HepG2 (cell line): ENCODE results near the gene TNFRSF6B. TPM values are rescaled to one million over a fixed set of nuclear protein-coding genes. Genes with fewer than 3 reads are reported as not detected.

Source experiments
- ATAC-seq: fragments of 200-7000 bp; cut with Tn5 transposase; 3 replicates; pipeline ENCODE4 v1.9.1; 2020; ENCODE audit warnings: mild to moderate bottlenecking, moderate library complexity
- BruUV-seq: library from RNA; stranded (reverse); fragments of 400-500 nt; replicated peaks from 2 replicates; lab custom pipeline; 2021; lab: Mats Ljungman, UMichigan
- CTCF ChIA-PET: fragments of 300-600 bp; formaldehyde crosslinking; extraction: SDS; loops from one replicate; lab custom pipeline; 2021; ENCODE audit warnings: low total read pairs, inconsistent platforms, low intra/inter-chr PET ratio; lab: Yijun Ruan, JAX
- POLR2A ChIA-PET: fragments of 350-600 bp; sonication (Branson Sonifier 250); formaldehyde crosslinking; loops from one replicate; lab custom pipeline; 2020; ENCODE audit warnings: antibody characterized with exemption, inconsistent platforms; lab: Yijun Ruan, JAX
- DNase-seq: peaks from one replicate; pipeline ENCODE4 v3.0.0-alpha.2; 2015; ENCODE audit warnings: low spot score
- FAIRE-seq: peaks from 3 replicates; lab custom pipeline; 2011; peaks lifted over from hg19 to GRCh38; lab: Jason Lieb, UNC
- H2AFZ ChIP-seq: one replicate; pipeline ENCODE4 v1.6.1; 2011; ENCODE audit warnings: low read length, inconsistent platforms
- H3K27ac ChIP-seq: fragments of 300-600 bp; 3 replicates; pipeline ENCODE4 v1.8.0; 2011; ENCODE audit warnings: mixed run types, mild to moderate bottlenecking, mixed read lengths, low read length, inconsistent platforms; ENCODE audit not compliant: insufficient read depth; ENCODE audit errors: extremely low read length
- H3K27me3 ChIP-seq, 2 experiments: fragments of 200-600 bp in 1 of 2; 2 replicates in 1 of 2; 3 replicates in 1 of 2; pipeline versions ENCODE4 v1.6.0 to v1.8.0; 2011; ENCODE audit warnings: low read length in 2 of 2, mild to moderate bottlenecking in 2 of 2, moderate library complexity in 2 of 2, inconsistent platforms in 1 of 2; ENCODE audit not compliant: insufficient read depth in 2 of 2, control insufficient read depth in 1 of 2
- H3K36me3 ChIP-seq, 2 experiments: fragments of 200-600 bp in 1 of 2; replicated peaks in 1 of 2; 2 replicates in 1 of 2; 3 replicates in 1 of 2; pipeline versions ENCODE4 v1.5.1 to v1.8.0; 2011; ENCODE audit warnings: low read length in 2 of 2, inconsistent platforms in 1 of 2; ENCODE audit not compliant: insufficient read depth in 2 of 2, control insufficient read depth in 1 of 2
- H3K4me1 ChIP-seq: 2 replicates; pipeline ENCODE4 v1.5.1; 2012; ENCODE audit warnings: low read length, inconsistent platforms; ENCODE audit not compliant: insufficient read depth
- H3K4me2 ChIP-seq: 2 replicates; pipeline ENCODE4 v1.6.0; 2011; ENCODE audit warnings: low read depth, low read length, inconsistent platforms
- H3K4me3 ChIP-seq, 3 experiments: fragments of 200-600 bp in 1 of 3; sonication (generic), shearing (Covaris generic) in 1 of 3; replicated peaks in 1 of 3; 2 replicates each; pipeline ENCODE4 v1.5.1; 2011 to 2016; ENCODE audit warnings: low read length in 3 of 3, inconsistent platforms in 2 of 3, low read depth in 2 of 3, mild to moderate bottlenecking in 2 of 3, control low read depth in 1 of 3, mixed read lengths in 1 of 3; ENCODE audit not compliant: insufficient read depth in 1 of 3
- H3K79me2 ChIP-seq: one replicate; pipeline ENCODE4 v1.6.1; 2011; ENCODE audit warnings: low read length, inconsistent platforms; ENCODE audit not compliant: insufficient read depth
- H3K9ac ChIP-seq: 2 replicates; pipeline ENCODE4 v1.6.0; 2011; ENCODE audit warnings: mild to moderate bottlenecking, low read depth, low read length, inconsistent platforms; ENCODE audit not compliant: insufficient read depth
- H3K9me3 ChIP-seq: 2 replicates; pipeline ENCODE4 v1.5.1; 2012; ENCODE audit warnings: mild to moderate bottlenecking, low read length
- H4K20me1 ChIP-seq: 2 replicates; pipeline ENCODE4 v1.6.0; 2011; ENCODE audit warnings: inconsistent platforms, mild to moderate bottlenecking, low read length, moderate library complexity; ENCODE audit not compliant: insufficient read depth
- FOXC1 ChIP-seq: sonication (generic); formaldehyde crosslinking; IDR thresholded peaks from 2 replicates; pipeline ENCODE4 v1.8.0; 2022; ENCODE audit warnings: mild to moderate bottlenecking, missing genetic modification reagents, borderline replicate concordance
- GLI4 ChIP-seq: sonication (generic); formaldehyde crosslinking; IDR thresholded peaks from 2 replicates; pipeline ENCODE4 v1.5.1; 2020; ENCODE audit warnings: missing genetic modification reagents, mild to moderate bottlenecking, moderate library complexity, borderline replicate concordance
- KLF12 ChIP-seq: sonication (generic); formaldehyde crosslinking; IDR thresholded peaks from 2 replicates; pipeline ENCODE4 v1.4.0; 2020; ENCODE audit warnings: missing genetic modification reagents, borderline replicate concordance
- MED13 ChIP-seq: sonication (generic); formaldehyde crosslinking; IDR thresholded peaks from 2 replicates; pipeline ENCODE4 v1.5.0; 2020; ENCODE audit warnings: missing genetic modification reagents
- NRL ChIP-seq: sonication (generic); formaldehyde crosslinking; IDR thresholded peaks from 2 replicates; pipeline ENCODE4 v1.5.0; 2020; ENCODE audit warnings: missing genetic modification reagents, mild to moderate bottlenecking, moderate library complexity, borderline replicate concordance
- SMAD9 ChIP-seq: sonication (generic); formaldehyde crosslinking; IDR thresholded peaks from 2 replicates; pipeline ENCODE4 v1.5.1; 2020; ENCODE audit warnings: mild to moderate bottlenecking, missing genetic modification reagents
- SP140L ChIP-seq: sonication (generic); formaldehyde crosslinking; IDR thresholded peaks from 2 replicates; pipeline ENCODE4 v1.4.0; 2020; ENCODE audit warnings: missing genetic modification reagents, borderline replicate concordance
- SRSF1 ChIP-seq: fragments of 200-400 bp; formaldehyde crosslinking; optimal IDR thresholded peaks from 2 replicates; pipeline ENCODE3; 2017; ENCODE audit warnings: mild to moderate bottlenecking, low read depth, low read length, moderate library complexity
- TBP ChIP-seq: sonication (generic); formaldehyde crosslinking; IDR thresholded peaks from 2 replicates; pipeline ENCODE4 v1.5.0; 2020; ENCODE audit warnings: missing genetic modification reagents
- ZMAT3 ChIP-seq: sonication (generic); formaldehyde crosslinking; conservative IDR thresholded peaks from 2 replicates; pipeline ENCODE4 v1.7.0; 2021; ENCODE audit warnings: missing genetic modification reagents
- ZNF766 ChIP-seq: sonication (generic); formaldehyde crosslinking; IDR thresholded peaks from 2 replicates; pipeline ENCODE4 v1.5.0; 2020; ENCODE audit warnings: missing genetic modification reagents, borderline replicate concordance
- ZNF777 ChIP-seq: sonication (generic); formaldehyde crosslinking; IDR thresholded peaks from 2 replicates; pipeline ENCODE4 v1.4.0; 2020; ENCODE audit warnings: missing genetic modification reagents
- ZNF850 ChIP-seq: sonication (generic); formaldehyde crosslinking; conservative IDR thresholded peaks from 2 replicates; pipeline ENCODE4 v1.9.0; 2021; ENCODE audit warnings: mild to moderate bottlenecking, missing genetic modification reagents
- ZNF891 ChIP-seq: sonication (generic); formaldehyde crosslinking; IDR thresholded peaks from 2 replicates; pipeline ENCODE4 v1.5.0; 2020; ENCODE audit warnings: mild to moderate bottlenecking, missing genetic modification reagents
- WGBS: methylation state at CpG from one replicate; pipeline ENCODE4 v1.1.6; 2017; ENCODE audit warnings: low lambda C conversion rate; 5-methylcytosine and 5-hydroxymethylcytosine counted together
- in situ Hi-C: cut with HindIII; loops from 2 replicates; pipeline ENCODE4 v1.10.0; 2017; ENCODE audit warnings: low pct_unique_long_range_greater_than_20kb; ENCODE audit not compliant: extremely low pct_ligation_motif_present
- intact Hi-C: fragments of 100-400 bp; cut with micrococcal nuclease; formaldehyde crosslinking; loops from one replicate; pipeline ENCODE4 v1.10.0; 2022; ENCODE audit not compliant: unreplicated experiment
- polyA plus RNA-seq, 8 experiments: library from polyadenylated mRNA; depleted of rRNA in 3 of 8; stranded (reverse) in 7 of 8; unstranded in 1 of 8; fragments of >200 nt; fragmentation: Illumina TruSeq in 4 of 8; extraction: Trizol in 4 of 8; gene quantifications; 2 replicates each; pipeline versions ENCODE4 v1.2.1 to v1.2.3, GENCODE V29; 2011 to 2016; ENCODE audit warnings: low read depth in 4 of 8, missing spikeins in 1 of 8, mixed read lengths in 1 of 8; ENCODE audit not compliant: insufficient read depth in 1 of 8
- total RNA-seq, 5 experiments: library from RNA; depleted of rRNA; stranded (reverse); fragments of >200 nt; fragmentation: Illumina TruSeq; extraction: Trizol; gene quantifications; 2 replicates each; pipeline ENCODE4 v1.2.3, GENCODE V29; 2016; ENCODE audit warnings: low read depth in 1 of 5
- TF ChIP-seq, protein P1 (sequence below): sonication (generic); formaldehyde crosslinking; IDR thresholded peaks from 2 replicates; pipeline ENCODE4; 2020; ENCODE audit warnings: missing genetic modification reagents, mild to moderate bottlenecking, borderline replicate concordance
- TF ChIP-seq, protein P2 (sequence below): sonication (generic); formaldehyde crosslinking; IDR thresholded peaks from 2 replicates; pipeline ENCODE4 v1.4.0; 2020; ENCODE audit warnings: missing genetic modification reagents, borderline replicate concordance
- TF ChIP-seq, protein P3 (sequence below): sonication (generic); formaldehyde crosslinking; IDR thresholded peaks from 2 replicates; pipeline ENCODE4 v1.8.1; 2022; ENCODE audit warnings: mild to moderate bottlenecking, missing genetic modification reagents

The TNFRSF6B gene
- total and polyA plus RNA-seq, 2 of the 13 experiments (the other 11 are each of a cell fraction or from before 2014, with no cell fraction given) = 0.24 TPM; not detected in 1

DNA sequence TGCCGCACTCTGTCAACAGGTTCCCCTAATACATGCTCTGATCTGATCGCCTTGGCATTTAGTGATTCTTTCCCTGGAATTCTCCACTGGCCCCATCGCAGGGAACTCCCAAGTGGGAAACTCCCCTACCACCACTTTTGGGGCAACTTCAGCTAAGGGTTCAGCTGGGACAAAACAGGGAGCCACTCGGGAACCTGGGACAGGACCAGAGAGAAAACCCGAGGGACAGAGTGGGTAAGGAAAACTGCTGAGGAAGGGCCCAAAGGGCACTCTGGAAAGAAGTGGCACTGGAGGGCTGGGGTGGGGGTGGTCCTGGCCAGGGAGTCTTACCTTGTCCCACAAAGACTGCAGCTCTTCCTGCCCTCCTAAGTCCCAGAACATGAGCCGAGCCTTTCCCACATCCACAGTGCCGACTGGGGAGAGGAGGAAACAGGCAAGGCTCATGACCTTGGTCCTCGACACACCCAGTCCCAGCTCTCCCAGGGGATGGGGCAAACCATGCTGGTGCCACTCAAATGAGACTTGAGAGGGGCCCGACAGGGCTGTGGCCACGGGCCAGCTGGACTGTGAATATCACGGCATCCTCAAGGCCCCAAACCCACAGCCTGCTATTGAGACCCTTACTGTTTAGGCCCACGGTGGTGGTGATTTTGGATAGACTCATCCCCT is 9.7 kb downstream of the TNFRSF6B start:
- H4K20me1 ChIP-seq = peaks cover 10% of the 10 kb centered on the region; the same call in 1 of the 2 replicates
- no peak overlapping the region for H2AFZ ChIP-seq
- peaks cover 50% of the 10 kb centered on the region for H3K79me2 ChIP-seq
- peak overlapping the region; percentile 97 for H3K9ac ChIP-seq
- peaks cover 21 to 50% of the 10 kb centered on the region in 2 experiments for H3K36me3 ChIP-seq
- H3K27ac ChIP-seq = peak overlapping the region; percentile 81
- in situ Hi-C loops (loop anchor here (5.0 to 10.0 kb wide), 3 partner anchors 36 to 151 kb away; no protein-coding TSS in a partner anchor), intact Hi-C loops (loop anchor here (2.0 kb wide), 2 partner anchors 35 to 159 kb away; partner anchors contain the start of gene TPD52L2)
- whole genome bisulfite sequencing = 90% methylated on average over 11 of the region's 12 CpGs
- H3K4me3 ChIP-seq = peak overlapping the region; percentile 79 to 99 (median 99)
- TSS peak; percentile 47 for BruUV-seq
- ChIA-PET CTCF (interaction anchor here (1.1 to 3.2 kb wide), 6 partner anchors 32 to 268 kb away, joined by 4 to 15 read pairs (median 6); partner anchors contain the start of genes LIME1 and TPD52L2), POLR2A (interaction anchor here (1.2 to 12.4 kb wide), 6 partner anchors 19 to 159 kb away, joined by 3 to 190 read pairs (median 26); partner anchors contain the start of genes GMEB2, LIME1, RTEL1 and SLC2A4RG)
- H3K27me3 ChIP-seq = no peaks in the 10 kb centered on the region; a peak in 1 of 5 replicates
- ATAC-seq = no peak
- peaks cover 36% of the 10 kb centered on the region for H3K4me1 ChIP-seq
- no peak for FAIRE-seq
- DNase-seq = no peak
- peak overlapping the region; percentile 96 for H3K4me2 ChIP-seq
- H3K9me3 ChIP-seq = no peaks in the 10 kb centered on the region
- TF ChIP-seq, protein P1, sequence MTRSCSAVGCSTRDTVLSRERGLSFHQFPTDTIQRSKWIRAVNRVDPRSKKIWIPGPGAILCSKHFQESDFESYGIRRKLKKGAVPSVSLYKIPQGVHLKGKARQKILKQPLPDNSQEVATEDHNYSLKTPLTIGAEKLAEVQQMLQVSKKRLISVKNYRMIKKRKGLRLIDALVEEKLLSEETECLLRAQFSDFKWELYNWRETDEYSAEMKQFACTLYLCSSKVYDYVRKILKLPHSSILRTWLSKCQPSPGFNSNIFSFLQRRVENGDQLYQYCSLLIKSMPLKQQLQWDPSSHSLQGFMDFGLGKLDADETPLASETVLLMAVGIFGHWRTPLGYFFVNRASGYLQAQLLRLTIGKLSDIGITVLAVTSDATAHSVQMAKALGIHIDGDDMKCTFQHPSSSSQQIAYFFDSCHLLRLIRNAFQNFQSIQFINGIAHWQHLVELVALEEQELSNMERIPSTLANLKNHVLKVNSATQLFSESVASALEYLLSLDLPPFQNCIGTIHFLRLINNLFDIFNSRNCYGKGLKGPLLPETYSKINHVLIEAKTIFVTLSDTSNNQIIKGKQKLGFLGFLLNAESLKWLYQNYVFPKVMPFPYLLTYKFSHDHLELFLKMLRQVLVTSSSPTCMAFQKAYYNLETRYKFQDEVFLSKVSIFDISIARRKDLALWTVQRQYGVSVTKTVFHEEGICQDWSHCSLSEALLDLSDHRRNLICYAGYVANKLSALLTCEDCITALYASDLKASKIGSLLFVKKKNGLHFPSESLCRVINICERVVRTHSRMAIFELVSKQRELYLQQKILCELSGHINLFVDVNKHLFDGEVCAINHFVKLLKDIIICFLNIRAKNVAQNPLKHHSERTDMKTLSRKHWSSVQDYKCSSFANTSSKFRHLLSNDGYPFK (CRISPR knock-in tag) = peak; percentile 7; the same call in 1 of the 2 replicates
- TF ChIP-seq ZNF766 (CRISPR knock-in tag) (peak; percentile 61; the same call in 1 of the 2 replicates), FOXC1 (CRISPR knock-in tag) (no peak), TBP (CRISPR knock-in tag) (0 out of 2 replicates have a peak, but pooled peaks have one; percentile 55), SMAD9 (CRISPR knock-in tag) (0 out of 2 replicates have a peak, but pooled peaks have one; percentile 17), KLF12 (0 out of 2 replicates have a peak, but pooled peaks have one; percentile 13), SRSF1 (peak; percentile 2), SP140L (CRISPR knock-in tag) (no peak), ZNF777 (CRISPR knock-in tag) (no peak), MED13 (CRISPR knock-in tag) (peak; percentile 51; the same call in 1 of the 2 replicates), ZNF891 (CRISPR knock-in tag) (peak; percentile 56; the same call in 1 of the 2 replicates), NRL (CRISPR knock-in tag) (0 out of 2 replicates have a peak, but pooled peaks have one; percentile 24), GLI4 (peak; percentile 16; the same call in 1 of the 2 replicates), ZNF850 (CRISPR knock-in tag) (0 out of 2 replicates have a peak, but pooled peaks have one; percentile 20), ZMAT3 (CRISPR knock-in tag) (0 out of 2 replicates have a peak, but pooled peaks have one; percentile 25)
- TF ChIP-seq, protein P2, sequence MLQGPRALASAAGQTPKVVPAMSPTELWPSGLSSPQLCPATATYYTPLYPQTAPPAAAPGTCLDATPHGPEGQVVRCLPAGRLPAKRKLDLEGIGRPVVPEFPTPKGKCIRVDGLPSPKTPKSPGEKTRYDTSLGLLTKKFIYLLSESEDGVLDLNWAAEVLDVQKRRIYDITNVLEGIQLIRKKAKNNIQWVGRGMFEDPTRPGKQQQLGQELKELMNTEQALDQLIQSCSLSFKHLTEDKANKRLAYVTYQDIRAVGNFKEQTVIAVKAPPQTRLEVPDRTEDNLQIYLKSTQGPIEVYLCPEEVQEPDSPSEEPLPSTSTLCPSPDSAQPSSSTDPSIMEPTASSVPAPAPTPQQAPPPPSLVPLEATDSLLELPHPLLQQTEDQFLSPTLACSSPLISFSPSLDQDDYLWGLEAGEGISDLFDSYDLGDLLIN (CRISPR knock-in tag) = 0 out of 2 replicates have a peak, but pooled peaks have one; percentile 15
- TF ChIP-seq, protein P3, sequence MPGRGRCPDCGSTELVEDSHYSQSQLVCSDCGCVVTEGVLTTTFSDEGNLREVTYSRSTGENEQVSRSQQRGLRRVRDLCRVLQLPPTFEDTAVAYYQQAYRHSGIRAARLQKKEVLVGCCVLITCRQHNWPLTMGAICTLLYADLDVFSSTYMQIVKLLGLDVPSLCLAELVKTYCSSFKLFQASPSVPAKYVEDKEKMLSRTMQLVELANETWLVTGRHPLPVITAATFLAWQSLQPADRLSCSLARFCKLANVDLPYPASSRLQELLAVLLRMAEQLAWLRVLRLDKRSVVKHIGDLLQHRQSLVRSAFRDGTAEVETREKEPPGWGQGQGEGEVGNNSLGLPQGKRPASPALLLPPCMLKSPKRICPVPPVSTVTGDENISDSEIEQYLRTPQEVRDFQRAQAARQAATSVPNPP = no peak
